Skeletal muscle satellite cell (primary cell): ENCODE data around the gene CDK5RAP2.
"Not testable (repeated sequence)": the region's sequence is repeated elsewhere in the genome, so short reads cannot be mapped to it uniquely, and the experiment has no call there.

ENCODE experiments used
- H3K27me3 ChIP-seq: 2 replicates; pipeline ENCODE4 v1.7.0; 2013; ENCODE audit warnings: low read length; ENCODE audit not compliant: control insufficient read depth, insufficient read depth
- H3K36me3 ChIP-seq: 2 replicates; pipeline ENCODE4 v1.7.0; 2013; ENCODE audit warnings: mild to moderate bottlenecking, control low read depth, low read length; ENCODE audit not compliant: insufficient read depth
- H3K4me1 ChIP-seq: 2 replicates; pipeline ENCODE4 v1.7.0; 2013; ENCODE audit warnings: low read length; ENCODE audit not compliant: control insufficient read depth, insufficient read depth
- H3K4me2 ChIP-seq: 2 replicates; pipeline ENCODE4 v1.7.0; 2013; ENCODE audit warnings: mild to moderate bottlenecking, low read length
- H3K4me3 ChIP-seq: 2 replicates; pipeline ENCODE4 v1.7.0; 2013; ENCODE audit warnings: low read length
- H3K9ac ChIP-seq: 2 replicates; pipeline ENCODE4 v1.7.0; 2013; ENCODE audit warnings: mild to moderate bottlenecking, low read depth, low read length, moderate library complexity
- H3K9me3 ChIP-seq: replicated peaks from 2 replicates; pipeline ENCODE4 v1.7.0; 2013; ENCODE audit warnings: mild to moderate bottlenecking, control low read depth, low read length

The CDK5RAP2 gene

GRCh38 chr9:120505186-120505585 is 74.8 kb downstream of the CDK5RAP2 start:
- H3K36me3 ChIP-seq = peaks cover 10% of the 10 kb centered on the region
- H3K4me2 ChIP-seq = no peak overlapping the region
- no peaks in the 10 kb centered on the region for H3K27me3 ChIP-seq
- H3K4me1 ChIP-seq = no peaks in the 10 kb centered on the region
- no peak overlapping the region for H3K4me3 ChIP-seq
- peaks cover 5% of the 10 kb centered on the region for H3K9me3 ChIP-seq
- H3K9ac ChIP-seq = no peak overlapping the region

GRCh38 chr9:120500733-120501132 is 79.2 kb downstream of the CDK5RAP2 start:
- Histone ChIP-seq H3K9ac (no peak overlapping the region), H3K4me2 (no peak overlapping the region), H3K36me3 (peaks cover 5% of the 10 kb centered on the region), H3K4me3 (no peak overlapping the region), H3K9me3 (peaks cover under 1% of the 10 kb centered on the region), H3K4me1 (no peaks in the 10 kb centered on the region), H3K27me3 (no peaks in the 10 kb centered on the region)

DNA sequence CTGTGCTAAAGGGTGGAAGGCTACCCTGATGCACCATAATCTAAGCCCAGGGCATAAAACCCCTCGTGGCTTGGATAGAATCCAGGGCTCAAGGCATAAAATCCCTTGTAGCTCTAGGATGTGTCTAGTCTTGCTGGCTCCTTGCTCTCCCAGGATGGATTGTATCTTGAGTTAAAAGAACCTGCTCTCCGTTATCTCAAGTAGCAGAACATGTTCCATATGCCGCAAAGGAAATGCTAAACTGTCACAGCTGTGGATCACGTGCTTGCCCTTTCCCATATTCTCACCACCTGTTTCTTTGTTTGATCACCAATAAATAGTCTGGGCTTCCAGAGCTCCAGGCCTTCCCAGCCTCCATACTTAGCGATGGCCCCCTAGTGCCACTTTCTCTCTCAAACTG is 82.1 kb downstream of the CDK5RAP2 start:
- H3K9me3 ChIP-seq, H3K4me1 ChIP-seq, H3K9ac ChIP-seq, H3K4me3 ChIP-seq, H3K4me2 ChIP-seq, H3K36me3 ChIP-seq, H3K27me3 ChIP-seq: not testable (repeated sequence)

GRCh38 chr9:120496438-120496837 is 83.5 kb downstream of the CDK5RAP2 start:
- H3K27me3 ChIP-seq, H3K36me3 ChIP-seq, H3K9ac ChIP-seq, H3K4me1 ChIP-seq, H3K9me3 ChIP-seq, H3K4me3 ChIP-seq, H3K4me2 ChIP-seq: not testable (repeated sequence)

GRCh38 chr9:120490888-120491595 is 88.9 kb downstream of the CDK5RAP2 start:
- peaks cover 2% of the 10 kb centered on the region for H3K4me1 ChIP-seq
- no peaks in the 10 kb centered on the region for H3K27me3 ChIP-seq
- no peak overlapping the region for H3K4me3 ChIP-seq
- H3K9ac ChIP-seq = no peak overlapping the region
- no peaks in the 10 kb centered on the region for H3K9me3 ChIP-seq
- H3K36me3 ChIP-seq = peaks cover 24% of the 10 kb centered on the region
- H3K4me2 ChIP-seq = no peak overlapping the region

DNA sequence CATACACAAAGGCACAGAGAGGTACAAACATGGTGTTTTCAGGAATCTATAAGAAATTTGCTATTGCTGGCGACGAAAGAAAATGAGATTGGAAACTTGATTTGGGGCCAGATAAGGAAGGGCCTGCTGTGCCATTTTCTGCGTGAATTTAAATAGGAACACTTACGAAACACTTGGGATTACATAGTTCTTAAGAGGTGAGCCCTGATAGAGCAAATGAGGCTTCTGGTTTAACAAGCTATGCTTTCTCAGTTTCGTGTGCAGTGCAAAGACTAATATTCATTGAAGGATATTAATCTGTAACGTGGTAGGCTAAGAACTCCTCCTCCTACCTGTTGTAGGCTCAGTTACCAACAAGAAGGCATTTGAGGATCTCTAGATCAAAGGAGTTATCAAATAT is 93.1 kb downstream of the CDK5RAP2 start:
- peaks cover 13% of the 10 kb centered on the region for H3K4me1 ChIP-seq
- no peak overlapping the region for H3K9ac ChIP-seq
- H3K9me3 ChIP-seq = no peaks in the 10 kb centered on the region
- peaks cover 28% of the 10 kb centered on the region for H3K36me3 ChIP-seq
- no peak overlapping the region for H3K4me2 ChIP-seq
- H3K27me3 ChIP-seq = no peaks in the 10 kb centered on the region
- H3K4me3 ChIP-seq = no peak overlapping the region

DNA sequence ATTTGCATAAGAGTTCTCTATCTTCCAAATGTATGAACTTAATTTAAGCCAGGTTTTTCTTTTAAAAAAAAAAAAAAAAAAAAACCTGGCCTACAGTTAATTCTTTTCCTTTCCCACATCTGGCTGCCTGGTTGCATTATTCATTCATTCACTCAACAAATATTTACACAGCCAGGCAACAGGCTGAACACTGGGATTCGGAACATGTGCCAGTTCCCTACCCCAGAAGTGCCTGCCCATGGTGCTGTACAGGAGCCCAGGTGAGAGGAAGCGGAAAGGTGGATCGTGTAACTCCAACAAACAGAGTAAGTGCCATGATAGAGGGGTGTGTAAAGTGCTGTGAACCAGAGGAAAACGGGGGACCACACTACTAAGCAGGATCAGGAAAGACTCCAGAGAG is 93.6 kb downstream of the CDK5RAP2 start:
- H3K27me3 ChIP-seq = no peaks in the 10 kb centered on the region
- peaks cover 28% of the 10 kb centered on the region for H3K36me3 ChIP-seq
- H3K9ac ChIP-seq = no peak overlapping the region
- peaks cover 18% of the 10 kb centered on the region for H3K4me1 ChIP-seq
- H3K4me3 ChIP-seq = no peak overlapping the region
- H3K9me3 ChIP-seq = no peaks in the 10 kb centered on the region
- H3K4me2 ChIP-seq = no peak overlapping the region

DNA sequence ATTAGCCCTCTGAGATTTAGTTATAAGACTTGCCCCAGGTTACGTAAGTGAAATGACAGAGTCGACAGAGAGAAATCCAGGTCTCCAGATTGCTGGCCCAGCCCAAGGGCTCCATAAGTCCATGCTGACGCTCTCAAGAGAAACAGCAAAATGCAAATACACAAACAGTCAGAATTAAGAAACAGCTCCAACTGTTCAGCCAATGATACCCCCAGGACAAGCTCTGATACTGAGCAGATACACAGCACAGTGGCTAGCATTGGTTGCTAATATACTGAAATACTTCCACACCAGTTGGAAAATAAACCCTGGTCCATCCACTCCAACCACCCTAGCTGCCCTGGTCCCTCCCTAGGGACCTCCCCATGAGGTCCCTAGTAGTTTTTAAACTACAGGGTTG is 94.2 kb downstream of the CDK5RAP2 start:
- Histone ChIP-seq H3K4me3 (no peak overlapping the region), H3K9me3 (no peaks in the 10 kb centered on the region), H3K27me3 (no peaks in the 10 kb centered on the region), H3K4me1 (peaks cover 23% of the 10 kb centered on the region), H3K4me2 (no peak overlapping the region), H3K36me3 (peaks cover 28% of the 10 kb centered on the region), H3K9ac (no peak overlapping the region)

DNA sequence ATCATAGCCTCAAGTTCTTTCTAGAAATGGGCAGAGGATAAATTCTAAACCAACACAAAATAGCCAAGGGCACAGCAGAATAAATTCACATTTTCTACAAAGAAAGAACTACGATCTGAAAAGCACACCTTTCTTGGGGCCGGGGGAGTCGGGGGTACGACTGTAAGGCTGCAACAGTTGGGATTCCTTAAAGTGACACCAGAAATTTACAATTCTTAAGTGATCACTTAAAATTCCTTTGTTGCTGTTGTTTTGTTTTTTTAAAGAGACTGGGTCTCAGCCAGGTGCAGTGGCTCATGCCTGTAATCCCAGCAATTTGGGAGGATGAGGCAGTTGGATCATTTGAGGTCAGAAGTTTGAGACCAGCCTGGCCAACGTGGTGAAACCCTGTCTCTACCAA is 95.8 kb downstream of the CDK5RAP2 start:
- H3K4me3 ChIP-seq = no peak overlapping the region
- no peak overlapping the region for H3K4me2 ChIP-seq
- no peaks in the 10 kb centered on the region for H3K27me3 ChIP-seq
- no peaks in the 10 kb centered on the region for H3K9me3 ChIP-seq
- H3K9ac ChIP-seq = no peak overlapping the region
- H3K36me3 ChIP-seq = peaks cover 19% of the 10 kb centered on the region
- peaks cover 35% of the 10 kb centered on the region for H3K4me1 ChIP-seq

GRCh38 chr9:120482424-120483186 is 97.4 kb downstream of the CDK5RAP2 start:
- peaks cover 49% of the 10 kb centered on the region for H3K4me1 ChIP-seq
- H3K4me2 ChIP-seq = no peak overlapping the region
- no peaks in the 10 kb centered on the region for H3K27me3 ChIP-seq
- H3K9me3 ChIP-seq = no peaks in the 10 kb centered on the region
- H3K4me3 ChIP-seq = no peak overlapping the region
- peaks cover 13% of the 10 kb centered on the region for H3K36me3 ChIP-seq
- no peak overlapping the region for H3K9ac ChIP-seq

DNA sequence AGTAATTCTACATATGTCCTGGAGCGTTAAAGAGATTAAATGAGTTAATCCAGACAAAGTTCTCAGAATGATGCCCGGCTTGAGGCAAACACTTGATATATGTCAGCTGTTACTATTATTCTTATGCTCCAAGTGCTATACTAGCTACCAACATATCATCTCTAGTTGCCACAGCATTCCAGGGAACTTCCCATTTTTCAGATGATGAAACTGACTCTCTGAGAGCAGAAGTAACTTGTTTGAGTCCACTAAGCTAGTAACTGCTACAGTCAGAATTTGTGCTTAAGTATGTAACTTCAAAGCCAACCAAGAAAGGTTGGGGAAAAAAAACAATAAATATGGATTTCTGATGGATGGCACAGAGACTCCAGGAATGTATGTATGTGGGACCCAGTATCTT is 98.1 kb downstream of the CDK5RAP2 start:
- Histone ChIP-seq H3K4me1 (peaks cover 55% of the 10 kb centered on the region), H3K36me3 (peaks cover 10% of the 10 kb centered on the region), H3K9ac (no peak overlapping the region), H3K4me3 (no peak overlapping the region), H3K27me3 (no peaks in the 10 kb centered on the region), H3K4me2 (no peak overlapping the region), H3K9me3 (no peaks in the 10 kb centered on the region)

DNA sequence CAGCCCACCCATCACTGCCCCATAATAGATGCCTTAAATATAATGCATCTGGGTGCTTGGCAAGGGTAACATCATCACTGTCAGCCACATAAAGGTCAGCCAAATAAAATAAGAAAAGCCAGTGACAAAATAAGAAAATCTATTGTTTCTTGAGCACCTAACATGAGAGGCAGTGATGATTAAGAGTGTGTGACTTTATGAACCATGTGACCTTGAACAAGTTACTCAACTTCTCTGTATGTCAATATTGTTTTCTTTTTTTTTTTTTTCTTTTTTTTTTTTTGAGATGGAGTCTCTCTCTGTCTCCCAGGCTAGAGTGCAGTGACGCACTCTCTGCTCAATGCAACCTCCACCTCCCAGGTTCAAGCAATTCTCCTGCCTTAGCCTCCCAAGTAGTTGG is 98.7 kb downstream of the CDK5RAP2 start:
- Histone ChIP-seq H3K9me3 (no peaks in the 10 kb centered on the region), H3K27me3 (no peaks in the 10 kb centered on the region), H3K4me3 (no peak overlapping the region), H3K4me2 (no peak overlapping the region), H3K4me1 (peaks cover 54% of the 10 kb centered on the region), H3K9ac (no peak overlapping the region), H3K36me3 (peaks cover 5% of the 10 kb centered on the region)
